Measurements from ENCODE around the gene FGF14. TPM values are rescaled to one million over a fixed set of nuclear protein-coding genes. Genes with fewer than 3 reads are reported as not detected.

The FGF14 gene
- polyA plus RNA-seq, 1 of the 3 experiments (the other 2 are of a cell fraction): 0.20 TPM

GRCh38 chr13:102198418-102199311 is 203.2 kb downstream of the FGF14 start:
- H3K9ac ChIP-seq: no peak overlapping the region
- no peak overlapping the region for H2AFZ ChIP-seq (ENCODE audit: low read depth)
- peaks cover 31% of the 10 kb centered on the region for H3F3A ChIP-seq (replicated peaks; ENCODE audit: insufficient read depth)
- no peaks in the 10 kb centered on the region for H4K20me1 ChIP-seq (ENCODE audit: insufficient read depth)
- no peaks in the 10 kb centered on the region for H3K36me3 ChIP-seq (replicated peaks in 1 of 2; ENCODE audit: control insufficient read depth in 1 of 2, insufficient read depth in 2 of 2, low read length in 1 of 2)
- peaks cover 20 to 31% of the 10 kb centered on the region in 2 experiments; a peak in 3 of 4 replicates for H3K4me1 ChIP-seq (ENCODE audit: control insufficient read depth in 1 of 2, insufficient read depth in 2 of 2, low read depth in 1 of 2, low read length in 1 of 2)
- no peaks in the 10 kb centered on the region for H3K79me2 ChIP-seq (ENCODE audit: insufficient read depth)
- 56% methylated on average over 7 of the region's 7 CpGs for WGBS (ENCODE audit: low lambda C conversion rate)
- DNase-seq: no peak
- H3K9me3 ChIP-seq: 0 out of 2 replicates have a peak, but pooled peaks cover 4% of the 10 kb centered on the region
- TF ChIP-seq REST (IDR thresholded peaks at IDR 0.05; ENCODE audit: low read depth, low read length) (no peak), TAF1 (IDR thresholded peaks at IDR 0.05; ENCODE audit: borderline replicate concordance, low read depth, low read length) (no peak), EZH2phosphoT487 (IDR thresholded peaks at IDR 0.05; ENCODE audit: borderline replicate concordance, low read depth) (no peak), ELF1 (IDR thresholded peaks at IDR 0.05) (no peak), CHD2 (IDR thresholded peaks at IDR 0.05; ENCODE audit: low read length, partially characterized antibody) (no peak), RCOR1 (IDR thresholded peaks at IDR 0.05; ENCODE audit: low read length) (no peak), NFIC (IDR thresholded peaks at IDR 0.05; ENCODE audit: borderline replicate concordance) (no peak), RXRA (IDR thresholded peaks at IDR 0.05; ENCODE audit: borderline replicate concordance, low read depth) (no peak), MEF2A (IDR thresholded peaks at IDR 0.05; ENCODE audit: borderline replicate concordance, low read depth) (no peak), TEAD4 (IDR thresholded peaks at IDR 0.05; ENCODE audit: borderline replicate concordance, insufficient read depth) (no peak), GATA2 (CRISPR knock-in tag; IDR thresholded peaks at IDR 0.05) (no peak), RFX5 (IDR thresholded peaks at IDR 0.05; ENCODE audit: low read length) (no peak), USF2 (IDR thresholded peaks at IDR 0.05; ENCODE audit: borderline replicate concordance, low read depth, low read length) (no peak), SIN3A (IDR thresholded peaks at IDR 0.05; ENCODE audit: borderline replicate concordance, low read depth, low read length) (no peak), USF1 (IDR thresholded peaks at IDR 0.05; ENCODE audit: borderline replicate concordance, low read depth) (no peak)
- peak overlapping the region; percentile 12 to 100; a peak in 3 of 4 replicates for H3K27ac ChIP-seq (ENCODE audit: low read depth in 2 of 2, low read length in 1 of 2)
- POLR2A ChIA-PET: no interaction called here
- no peak overlapping the region for H3K4me3 ChIP-seq (ENCODE audit: low read depth in 2 of 2, low read length in 1 of 2)
- no peaks in the 10 kb centered on the region for H3K27me3 ChIP-seq (ENCODE audit: insufficient read depth)
- H3K9me2 ChIP-seq: no peaks in the 10 kb centered on the region
- CTCF ChIA-PET: interaction anchor here (0.9 to 3.0 kb wide), 6 partner anchors 50 to 359 kb away, joined by 3 to 18 read pairs (median 4); no protein-coding TSS in a partner anchor
- no peak overlapping the region for H3K4me2 ChIP-seq

All from SK-N-SH (cell line).